Measurements from ENCODE around the gene BEND5. TPM values are rescaled to one million over a fixed set of nuclear protein-coding genes. Genes with fewer than 3 reads are reported as not detected.

The BEND5 gene
- total RNA-seq, 1 experiment from 2014 or later, result not detected

GRCh38 chr1:48693674-48694320, 82.9 kb downstream of the BEND5 start:
- peaks cover 38% of the 10 kb centered on the region for H3K27me3 ChIP-seq (ENCODE audit: insufficient read depth, low read depth)
- no peak overlapping the region for H3K4me3 ChIP-seq
- no peaks in the 10 kb centered on the region for H4K20me1 ChIP-seq (ENCODE audit: insufficient read depth)
- no peaks in the 10 kb centered on the region for H3K4me1 ChIP-seq (replicated peaks; ENCODE audit: insufficient read depth)
- no peak overlapping the region for H2AFZ ChIP-seq
- H3K9me3 ChIP-seq (ENCODE audit: insufficient read depth, low read depth), result no peaks in the 10 kb centered on the region
- H3K9me2 ChIP-seq (ENCODE audit: insufficient read depth), result no peaks in the 10 kb centered on the region
- BruUV-seq (replicated peaks), result no TSS peak
- H3K4me2 ChIP-seq, result no peak overlapping the region
- intact Hi-C loops (cut with micrococcal nuclease; ENCODE audit: unreplicated experiment), result no loop called here
- H3K27ac ChIP-seq, result no peak overlapping the region
- ChIA-PET POLR2A (ENCODE audit: unreplicated experiment) (no interaction called here), CTCF (no interaction called here)
- no peaks in the 10 kb centered on the region for H3K79me2 ChIP-seq (ENCODE audit: low read depth)
- no peaks in the 10 kb centered on the region for H3F3A ChIP-seq (ENCODE audit: insufficient read depth, low read depth)
- TF ChIP-seq EZH2 (IDR thresholded peaks at IDR 0.05; ENCODE audit: low read depth) (no peak), CTCF (conservative IDR thresholded peaks at IDR 0.05) (no peak)
- H3K36me3 ChIP-seq (ENCODE audit: low read depth), result no peaks in the 10 kb centered on the region
- DNase-seq, result no peak

- Histone ChIP-seq H3K4me2 (no peak overlapping the region), H3K9me3 (ENCODE audit: insufficient read depth, low read depth) (no peaks in the 10 kb centered on the region), H3K4me3 (no peak overlapping the region), H3F3A (ENCODE audit: insufficient read depth, low read depth) (no peaks in the 10 kb centered on the region), H3K27ac (no peak overlapping the region), H3K79me2 (ENCODE audit: low read depth) (no peaks in the 10 kb centered on the region), H3K36me3 (ENCODE audit: low read depth) (no peaks in the 10 kb centered on the region), H3K9me2 (ENCODE audit: insufficient read depth) (no peaks in the 10 kb centered on the region), H3K27me3 (ENCODE audit: insufficient read depth, low read depth) (peaks cover 38% of the 10 kb centered on the region), H3K4me1 (replicated peaks; ENCODE audit: insufficient read depth) (no peaks in the 10 kb centered on the region), H2AFZ (no peak overlapping the region), H4K20me1 (ENCODE audit: insufficient read depth) (no peaks in the 10 kb centered on the region)
- no peak for DNase-seq
- POLR2A ChIA-PET (ENCODE audit: unreplicated experiment), result no interaction called here
- TF ChIP-seq EZH2 (IDR thresholded peaks at IDR 0.05; ENCODE audit: low read depth), result no peak
- TF ChIP-seq CTCF (conservative IDR thresholded peaks at IDR 0.05), result no peak
- intact Hi-C loops (cut with micrococcal nuclease; ENCODE audit: unreplicated experiment), result no loop called here
- CTCF ChIA-PET, result no interaction called here
- BruUV-seq (replicated peaks), result no TSS peak
Measured at GRCh38 chr1:48693180-48693579, 83.5 kb downstream of the BEND5 start.

- Histone ChIP-seq H3K4me2 (no peak overlapping the region), H3F3A (ENCODE audit: insufficient read depth, low read depth) (no peaks in the 10 kb centered on the region), H3K36me3 (ENCODE audit: low read depth) (no peaks in the 10 kb centered on the region), H3K79me2 (ENCODE audit: low read depth) (no peaks in the 10 kb centered on the region), H3K9me3 (ENCODE audit: insufficient read depth, low read depth) (no peaks in the 10 kb centered on the region), H3K27ac (no peak overlapping the region), H3K4me3 (no peak overlapping the region), H3K27me3 (ENCODE audit: insufficient read depth, low read depth) (peaks cover 39% of the 10 kb centered on the region), H4K20me1 (ENCODE audit: insufficient read depth) (no peaks in the 10 kb centered on the region), H3K4me1 (replicated peaks; ENCODE audit: insufficient read depth) (no peaks in the 10 kb centered on the region), H3K9me2 (ENCODE audit: insufficient read depth) (no peaks in the 10 kb centered on the region), H2AFZ (no peak overlapping the region)
- ChIA-PET POLR2A (ENCODE audit: unreplicated experiment) (no interaction called here), CTCF (no interaction called here)
- TF ChIP-seq EZH2 (IDR thresholded peaks at IDR 0.05; ENCODE audit: low read depth) (no peak), CTCF (conservative IDR thresholded peaks at IDR 0.05) (no peak)
- no TSS peak for BruUV-seq (replicated peaks)
- DNase-seq, result no peak
- intact Hi-C loops (cut with micrococcal nuclease; ENCODE audit: unreplicated experiment), result no loop called here
Measured at GRCh38 chr1:48692235-48692634, 84.5 kb downstream of the BEND5 start.

Data from PC-9 (cell line).